K562 (cell line): ENCODE data around the gene ZDHHC11. TPM values are rescaled to one million over a fixed set of nuclear protein-coding genes. Genes with fewer than 3 reads are reported as not detected.

ENCODE experiments used
- DACH1 ChIP-seq: fragments of 450-650 bp; IDR thresholded peaks from 2 replicates; pipeline ENCODE4 v1.6.1; 2018; ENCODE audit not compliant: partially characterized antibody
- JUNB ChIP-seq: fragments of 450-650 bp; formaldehyde crosslinking; conservative IDR thresholded peaks from 2 replicates; pipeline ENCODE4 v1.4.0; 2020; ENCODE audit warnings: mild to moderate bottlenecking
- MYNN ChIP-seq, 2 experiments: sonication (generic); formaldehyde crosslinking in 1 of 2; IDR thresholded peaks; 2 replicates each; pipeline versions ENCODE4 v1.5.0 to v1.6.1; 2016 to 2020; ENCODE audit warnings: antibody characterized with exemption in 1 of 2, missing genetic modification reagents in 1 of 2
- ZBTB26 ChIP-seq: fragments of 450-650 bp; formaldehyde crosslinking; IDR thresholded peaks from 2 replicates; pipeline ENCODE4 v1.4.0; 2022; ENCODE audit warnings: missing genetic modification characterization
- ZNF354B ChIP-seq: fragments of 250-450 bp; sonication (Bioruptor Pico); IDR thresholded peaks from 2 replicates; pipeline ENCODE4 v1.4.0; 2020
- polyA plus RNA-seq, 8 experiments: library from polyadenylated mRNA; depleted of rRNA in 4 of 8; stranded (reverse) in 5 of 8; unstranded in 3 of 8; fragments of >200 nt; fragmentation: Nextera tagmentation in 2 of 8; fragmentation: Illumina TruSeq in 1 of 8; extraction: Ambion mirVana in 2 of 8; extraction: Trizol in 1 of 8; gene quantifications; 2 replicates each; pipeline versions ENCODE4 v1.2.1 to v1.2.3, GENCODE V29; 2011 to 2014; ENCODE audit warnings: inconsistent platforms in 1 of 8, missing spikeins in 1 of 8
- total RNA-seq, 7 experiments: library from RNA; depleted of rRNA in 6 of 7; stranded (reverse); fragments of >200 nt in 6 of 7; fragmentation: Illumina TruSeq in 2 of 7; extraction: Trizol in 2 of 7; gene quantifications; 2 replicates each; pipeline versions ENCODE4 v1.2.1 to v1.2.3, GENCODE V29; 2011 to 2021; ENCODE audit warnings: low replicate concordance in 1 of 7
- TF ChIP-seq, protein P1 (sequence below): fragments of 450-650 bp; IDR thresholded peaks from 2 replicates; pipeline ENCODE4 v1.6.1; 2016; ENCODE audit warnings: low read depth

ZDHHC11 gene
- total and polyA plus RNA-seq, 9 of the 15 experiments (the other 6 are each of a cell fraction or from before 2014, with no cell fraction given): 0.07 to 2.3 (median 0.52) TPM

- TF ChIP-seq JUNB (CRISPR knock-in tag) (no peak), MYNN (IDR thresholded peaks at IDR 0.05) (no peak), MYNN (CRISPR knock-in tag; IDR thresholded peaks at IDR 0.05) (no peak), ZNF354B (CRISPR knock-in tag) (no peak), DACH1 (no peak), ZBTB26 (CRISPR knock-in tag) (no peak)
- TF ChIP-seq, protein P1, sequence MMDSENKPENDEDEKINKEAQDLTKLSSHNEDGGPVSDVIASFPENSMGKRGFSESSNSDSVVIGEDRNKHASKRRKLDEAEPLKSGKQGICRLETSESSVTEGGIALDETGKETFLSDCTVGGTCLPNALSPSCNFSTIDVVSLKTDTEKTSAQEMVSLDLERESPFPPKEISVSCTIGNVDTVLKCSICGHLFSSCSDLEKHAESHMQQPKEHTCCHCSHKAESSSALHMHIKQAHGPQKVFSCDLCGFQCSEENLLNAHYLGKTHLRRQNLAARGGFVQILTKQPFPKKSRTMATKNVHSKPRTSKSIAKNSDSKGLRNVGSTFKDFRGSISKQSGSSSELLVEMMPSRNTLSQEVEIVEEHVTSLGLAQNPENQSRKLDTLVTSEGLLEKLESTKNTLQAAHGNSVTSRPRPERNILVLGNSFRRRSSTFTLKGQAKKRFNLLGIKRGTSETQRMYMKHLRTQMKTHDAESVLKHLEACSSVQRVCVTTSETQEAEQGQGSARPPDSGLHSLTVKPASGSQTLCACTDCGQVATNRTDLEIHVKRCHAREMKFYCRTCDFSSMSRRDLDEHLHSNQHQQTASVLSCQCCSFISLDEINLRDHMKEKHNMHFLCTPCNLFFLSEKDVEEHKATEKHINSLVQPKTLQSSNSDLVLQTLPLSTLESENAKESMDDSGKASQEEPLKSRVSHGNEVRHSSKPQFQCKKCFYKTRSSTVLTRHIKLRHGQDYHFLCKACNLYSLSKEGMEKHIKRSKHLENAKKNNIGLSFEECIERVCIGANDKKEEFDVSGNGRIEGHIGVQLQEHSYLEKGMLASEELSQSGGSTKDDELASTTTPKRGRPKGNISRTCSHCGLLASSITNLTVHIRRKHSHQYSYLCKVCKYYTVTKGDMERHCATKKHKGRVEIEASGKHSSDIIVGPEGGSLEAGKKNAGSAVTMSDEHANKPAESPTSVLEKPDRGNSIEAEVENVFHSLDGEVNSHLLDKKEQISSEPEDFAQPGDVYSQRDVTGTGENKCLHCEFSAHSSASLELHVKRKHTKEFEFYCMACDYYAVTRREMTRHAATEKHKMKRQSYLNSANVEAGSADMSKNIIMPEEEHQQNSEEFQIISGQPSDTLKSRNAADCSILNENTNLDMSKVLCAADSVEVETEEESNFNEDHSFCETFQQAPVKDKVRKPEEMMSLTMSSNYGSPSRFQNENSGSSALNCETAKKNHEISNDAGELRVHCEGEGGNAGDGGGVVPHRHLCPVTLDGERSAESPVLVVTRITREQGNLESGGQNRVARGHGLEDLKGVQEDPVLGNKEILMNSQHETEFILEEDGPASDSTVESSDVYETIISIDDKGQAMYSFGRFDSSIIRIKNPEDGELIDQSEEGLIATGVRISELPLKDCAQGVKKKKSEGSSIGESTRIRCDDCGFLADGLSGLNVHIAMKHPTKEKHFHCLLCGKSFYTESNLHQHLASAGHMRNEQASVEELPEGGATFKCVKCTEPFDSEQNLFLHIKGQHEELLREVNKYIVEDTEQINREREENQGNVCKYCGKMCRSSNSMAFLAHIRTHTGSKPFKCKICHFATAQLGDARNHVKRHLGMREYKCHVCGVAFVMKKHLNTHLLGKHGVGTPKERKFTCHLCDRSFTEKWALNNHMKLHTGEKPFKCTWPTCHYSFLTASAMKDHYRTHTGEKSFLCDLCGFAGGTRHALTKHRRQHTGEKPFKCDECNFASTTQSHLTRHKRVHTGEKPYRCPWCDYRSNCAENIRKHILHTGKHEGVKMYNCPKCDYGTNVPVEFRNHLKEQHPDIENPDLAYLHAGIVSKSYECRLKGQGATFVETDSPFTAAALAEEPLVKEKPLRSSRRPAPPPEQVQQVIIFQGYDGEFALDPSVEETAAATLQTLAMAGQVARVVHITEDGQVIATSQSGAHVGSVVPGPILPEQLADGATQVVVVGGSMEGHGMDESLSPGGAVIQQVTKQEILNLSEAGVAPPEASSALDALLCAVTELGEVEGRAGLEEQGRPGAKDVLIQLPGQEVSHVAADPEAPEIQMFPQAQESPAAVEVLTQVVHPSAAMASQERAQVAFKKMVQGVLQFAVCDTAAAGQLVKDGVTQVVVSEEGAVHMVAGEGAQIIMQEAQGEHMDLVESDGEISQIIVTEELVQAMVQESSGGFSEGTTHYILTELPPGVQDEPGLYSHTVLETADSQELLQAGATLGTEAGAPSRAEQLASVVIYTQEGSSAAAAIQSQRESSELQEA: no peak
Observed at GRCh38 chr5:816176-816575, 34.6 kb downstream of the ZDHHC11 start (continued).
